ENCODE data around the gene GAK.

Gene GAK

DNA sequence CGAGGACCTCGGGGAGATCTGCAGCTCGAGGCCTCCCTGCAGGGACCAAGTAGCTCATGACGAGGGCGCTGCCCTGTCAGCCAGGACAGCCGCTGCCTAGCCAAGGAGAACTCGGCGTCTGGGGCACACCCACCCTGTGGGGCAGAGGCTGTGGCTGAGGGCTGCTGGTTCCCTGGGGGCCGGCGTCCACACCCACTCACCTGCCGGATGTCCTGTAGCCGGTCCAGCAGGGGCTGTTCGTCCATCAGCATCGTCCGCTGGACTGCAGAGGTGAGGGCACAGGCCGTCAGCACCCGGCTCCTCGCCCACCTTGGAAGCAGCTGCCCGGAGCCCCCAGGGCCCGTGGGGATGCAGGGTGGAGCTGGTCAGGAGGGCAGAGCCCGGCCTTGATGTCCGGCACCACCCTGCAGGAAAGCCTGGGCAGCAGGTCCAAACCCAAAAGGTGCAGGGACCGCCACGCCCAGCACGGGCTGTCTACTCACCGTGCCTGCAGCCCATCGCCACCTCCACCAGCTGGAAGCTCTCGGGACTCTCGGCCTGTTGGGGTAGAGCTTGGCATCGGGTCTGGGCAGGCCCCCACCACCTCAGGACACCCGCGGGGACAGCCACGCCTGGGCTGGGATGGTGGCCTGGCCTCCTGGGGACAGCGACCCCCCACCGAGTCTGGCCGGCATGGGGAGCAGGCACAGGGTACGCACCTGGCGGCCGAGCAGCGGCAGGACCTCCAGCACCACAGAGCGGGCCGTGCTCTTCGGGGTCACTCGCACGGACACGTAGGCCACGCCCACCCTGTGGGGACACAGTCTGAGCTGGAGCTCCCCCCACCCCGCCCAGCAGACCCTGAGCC lies 34.4 kb upstream of the GAK start:
- FAIRE-seq (no peak), DNase-seq (ENCODE audit: insufficient read length, low spot score) (no peak)
- TF ChIP-seq, protein P1, sequence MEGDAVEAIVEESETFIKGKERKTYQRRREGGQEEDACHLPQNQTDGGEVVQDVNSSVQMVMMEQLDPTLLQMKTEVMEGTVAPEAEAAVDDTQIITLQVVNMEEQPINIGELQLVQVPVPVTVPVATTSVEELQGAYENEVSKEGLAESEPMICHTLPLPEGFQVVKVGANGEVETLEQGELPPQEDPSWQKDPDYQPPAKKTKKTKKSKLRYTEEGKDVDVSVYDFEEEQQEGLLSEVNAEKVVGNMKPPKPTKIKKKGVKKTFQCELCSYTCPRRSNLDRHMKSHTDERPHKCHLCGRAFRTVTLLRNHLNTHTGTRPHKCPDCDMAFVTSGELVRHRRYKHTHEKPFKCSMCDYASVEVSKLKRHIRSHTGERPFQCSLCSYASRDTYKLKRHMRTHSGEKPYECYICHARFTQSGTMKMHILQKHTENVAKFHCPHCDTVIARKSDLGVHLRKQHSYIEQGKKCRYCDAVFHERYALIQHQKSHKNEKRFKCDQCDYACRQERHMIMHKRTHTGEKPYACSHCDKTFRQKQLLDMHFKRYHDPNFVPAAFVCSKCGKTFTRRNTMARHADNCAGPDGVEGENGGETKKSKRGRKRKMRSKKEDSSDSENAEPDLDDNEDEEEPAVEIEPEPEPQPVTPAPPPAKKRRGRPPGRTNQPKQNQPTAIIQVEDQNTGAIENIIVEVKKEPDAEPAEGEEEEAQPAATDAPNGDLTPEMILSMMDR (IDR thresholded peaks at IDR 0.05; ENCODE audit: insufficient read depth, missing control alignments) = no peak

DNA sequence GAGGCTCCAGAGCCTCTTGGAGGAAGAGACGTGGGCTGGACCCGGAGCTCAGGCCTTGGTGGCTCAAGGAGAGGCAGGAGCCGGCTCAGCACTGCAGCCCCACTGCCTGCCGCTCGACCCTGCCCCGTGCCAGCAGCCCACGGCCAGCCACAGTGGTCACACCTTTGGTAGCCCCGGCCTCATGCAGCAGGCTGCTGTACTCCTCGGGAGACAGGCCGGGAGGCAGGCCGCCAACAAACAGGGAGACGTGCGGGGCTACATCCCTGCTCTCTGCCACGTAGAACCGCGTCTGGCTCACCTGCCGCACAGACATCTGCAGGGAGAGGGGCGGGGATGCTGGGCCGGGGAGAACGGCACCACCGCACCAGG lies 33.6 kb upstream of the GAK start:
- TF ChIP-seq, protein P1 (IDR thresholded peaks at IDR 0.05; ENCODE audit: insufficient read depth, missing control alignments) = no peak
- DNase-seq (ENCODE audit: insufficient read length, low spot score) (no peak), FAIRE-seq (no peak)

DNA sequence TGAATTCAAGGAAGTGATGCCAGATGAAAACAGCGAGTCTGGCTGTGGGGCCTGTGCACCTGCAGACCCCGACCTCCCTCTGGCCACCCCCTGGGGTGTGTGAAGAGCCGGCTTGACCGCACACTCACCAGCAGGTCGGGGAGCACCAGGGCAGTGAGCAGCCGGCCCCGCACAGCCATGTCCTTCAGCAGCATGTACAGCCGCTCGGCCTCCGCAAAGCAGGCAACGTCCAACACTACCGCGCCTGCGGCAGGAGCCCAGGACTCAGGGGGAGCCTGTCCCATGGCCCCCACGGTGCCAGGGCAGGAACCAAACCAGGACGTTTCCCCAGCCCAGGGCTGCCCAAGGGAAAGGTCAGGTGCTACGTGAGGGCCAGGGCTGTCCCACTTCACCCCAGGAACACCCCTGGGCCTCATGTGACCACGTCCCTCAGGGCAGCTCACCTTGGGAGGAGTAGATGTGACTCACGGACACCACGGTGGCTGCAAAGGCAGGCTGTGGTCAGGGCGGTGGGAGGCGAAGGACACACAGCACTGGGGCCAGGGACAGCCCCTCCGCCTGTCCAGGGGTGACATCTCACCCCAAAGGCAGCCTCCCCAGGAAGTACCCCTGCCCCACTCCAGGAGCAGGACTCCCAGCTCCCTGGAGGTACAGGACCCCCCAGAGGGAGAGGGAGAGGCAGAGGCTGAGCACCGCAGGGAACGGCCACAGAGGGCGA lies 33.1 kb upstream of the GAK start:
- no peak for FAIRE-seq
- TF ChIP-seq, protein P1 (IDR thresholded peaks at IDR 0.05; ENCODE audit: insufficient read depth, missing control alignments) = no peak
- no peak for DNase-seq (ENCODE audit: insufficient read length, low spot score)

DNA sequence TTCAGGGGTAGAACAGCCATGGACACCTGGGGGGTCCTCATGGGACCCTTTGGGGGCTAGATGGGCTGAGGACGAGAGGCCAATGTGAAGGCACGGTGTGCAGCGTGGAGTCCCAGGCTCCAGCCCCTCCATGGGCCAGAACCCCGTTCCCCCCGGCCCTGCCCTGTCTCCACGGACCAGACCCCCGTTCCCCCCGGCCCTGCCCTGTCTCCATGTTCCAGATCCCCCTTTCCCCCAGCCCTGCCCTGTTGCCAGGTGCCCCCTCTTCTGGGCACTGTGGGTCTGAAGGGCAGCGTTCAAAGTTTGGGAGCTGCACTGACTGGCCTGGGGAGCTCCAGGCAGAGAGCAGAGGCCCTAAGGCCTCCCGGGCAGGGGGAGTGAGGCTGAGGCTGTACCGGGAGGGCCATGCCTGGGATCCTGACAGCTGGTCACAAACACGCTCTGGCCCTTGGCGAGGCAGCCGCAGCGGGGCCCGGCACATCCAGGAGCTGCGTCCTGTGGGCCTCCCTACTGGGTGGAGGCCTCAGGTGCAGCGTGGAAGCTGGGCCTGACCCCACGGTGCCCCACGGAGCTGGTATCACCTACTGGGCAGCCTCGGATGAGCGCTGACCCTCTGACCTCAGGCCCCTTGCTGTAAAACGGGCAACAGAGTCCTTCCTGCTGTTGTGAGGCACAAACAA lies 32.4 kb upstream of the GAK start:
- DNase-seq (ENCODE audit: insufficient read length, low spot score) = no peak
- TF ChIP-seq, protein P1 (IDR thresholded peaks at IDR 0.05; ENCODE audit: insufficient read depth, missing control alignments) = no peak
- FAIRE-seq = no peak

DNA sequence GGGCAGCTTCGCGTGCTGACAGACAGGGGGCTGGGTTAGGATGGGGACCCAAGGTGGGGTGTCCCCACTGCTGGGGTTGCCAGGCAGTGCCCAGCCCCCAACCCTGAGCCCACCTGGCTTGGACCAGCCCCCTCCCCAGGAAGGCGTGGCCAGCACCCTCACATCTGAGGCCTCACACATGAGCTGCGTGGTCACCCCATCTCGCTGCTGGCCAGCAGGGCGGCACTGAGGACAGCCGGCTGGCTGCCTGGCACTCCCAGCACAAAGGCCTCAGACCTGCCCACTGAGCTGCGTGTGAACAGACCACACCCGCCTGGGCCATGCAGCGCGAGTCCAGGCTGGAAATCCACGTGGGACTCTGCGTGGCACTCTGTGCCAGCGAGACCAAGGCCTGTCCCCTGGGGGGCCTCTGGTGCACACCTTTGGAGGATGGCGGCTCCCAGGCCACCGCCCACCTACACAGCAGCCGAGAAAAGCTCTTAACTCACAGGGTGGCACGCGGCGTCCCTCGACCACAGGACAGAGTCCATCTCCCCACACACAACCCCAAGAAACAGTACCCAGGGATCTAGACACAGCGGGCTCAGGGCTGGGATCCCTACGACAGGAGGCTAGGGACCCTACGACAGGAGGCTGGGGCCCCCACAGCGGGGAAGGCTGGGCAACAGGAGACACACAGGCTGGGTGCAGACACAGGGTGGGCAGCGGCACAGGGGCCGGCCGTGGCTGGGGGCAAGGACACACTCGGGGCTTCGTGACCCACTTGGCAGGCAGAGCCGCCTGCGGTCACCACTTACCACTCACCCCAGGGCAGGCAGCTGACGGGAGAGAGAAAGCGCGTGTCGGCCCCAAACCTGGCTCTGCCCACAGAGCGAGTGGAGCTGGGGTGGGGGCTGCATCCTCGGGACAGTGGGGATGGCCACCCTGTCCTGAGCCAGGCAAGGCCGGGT lies 31.4 kb upstream of the GAK start:
- DNase-seq (ENCODE audit: insufficient read length, low spot score) (no peak), FAIRE-seq (no peak)
- TF ChIP-seq, protein P1 (IDR thresholded peaks at IDR 0.05; ENCODE audit: insufficient read depth, missing control alignments) = no peak

Measured in D721Med (cell line).